ENCODE data around the gene SLC47A2.

The SLC47A2 gene

DNA sequence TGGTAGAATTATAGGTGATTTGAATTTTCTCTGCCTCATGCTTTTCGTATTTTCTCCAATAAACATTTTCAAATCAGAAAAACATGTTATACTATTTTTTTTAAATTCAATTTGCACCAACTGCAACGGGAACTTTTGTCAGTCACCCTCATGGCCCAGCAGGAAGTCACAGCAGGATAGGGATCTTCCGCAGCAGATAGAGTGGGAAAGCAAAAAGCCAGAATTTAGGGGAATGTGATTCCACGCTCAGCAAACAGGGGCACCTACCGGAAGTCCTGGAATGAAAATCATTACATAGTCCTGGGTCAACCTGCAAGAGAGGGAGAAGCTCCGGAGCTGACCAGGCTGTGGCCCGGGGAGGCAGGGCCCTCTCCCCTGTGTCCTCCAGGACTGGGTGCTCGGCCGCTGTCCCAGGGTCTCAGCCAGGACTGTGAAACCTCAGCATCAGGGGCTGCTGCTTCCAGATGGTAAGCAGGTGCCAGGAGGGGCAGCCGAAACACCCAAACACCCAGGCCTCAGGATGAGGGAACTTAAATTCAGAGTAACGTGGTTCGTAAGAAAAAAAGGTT lies 3.9 kb downstream of the SLC47A2 start:
- H3K9me2 ChIP-seq (replicated peaks; ENCODE audit: low read depth, low read length), result no peaks in the 10 kb centered on the region
- no peak overlapping the region for H2AFZ ChIP-seq (ENCODE audit: low read length)
- H3F3A ChIP-seq (ENCODE audit: low read depth), result no peaks in the 10 kb centered on the region
- no peaks in the 10 kb centered on the region for H3K4me1 ChIP-seq (ENCODE audit: insufficient read depth, low read length, poor library complexity, severe bottlenecking)
- H3K27me3 ChIP-seq (ENCODE audit: insufficient read depth, low read length, poor library complexity, severe bottlenecking), result no peaks in the 10 kb centered on the region
- no peak overlapping the region for H3K4me3 ChIP-seq (ENCODE audit: low read length, poor library complexity, severe bottlenecking)
- no peak overlapping the region for H3K4me2 ChIP-seq (ENCODE audit: low read depth, low read length, poor library complexity, severe bottlenecking)
- no peak overlapping the region for H3K9ac ChIP-seq (ENCODE audit: low read depth, low read length, poor library complexity, severe bottlenecking)
- H3K79me2 ChIP-seq (ENCODE audit: insufficient read depth, low read length), result no peaks in the 10 kb centered on the region
- TF ChIP-seq EZH2phosphoT487 (IDR thresholded peaks at IDR 0.05; ENCODE audit: borderline replicate concordance), result no peak
- TF ChIP-seq, protein P1, sequence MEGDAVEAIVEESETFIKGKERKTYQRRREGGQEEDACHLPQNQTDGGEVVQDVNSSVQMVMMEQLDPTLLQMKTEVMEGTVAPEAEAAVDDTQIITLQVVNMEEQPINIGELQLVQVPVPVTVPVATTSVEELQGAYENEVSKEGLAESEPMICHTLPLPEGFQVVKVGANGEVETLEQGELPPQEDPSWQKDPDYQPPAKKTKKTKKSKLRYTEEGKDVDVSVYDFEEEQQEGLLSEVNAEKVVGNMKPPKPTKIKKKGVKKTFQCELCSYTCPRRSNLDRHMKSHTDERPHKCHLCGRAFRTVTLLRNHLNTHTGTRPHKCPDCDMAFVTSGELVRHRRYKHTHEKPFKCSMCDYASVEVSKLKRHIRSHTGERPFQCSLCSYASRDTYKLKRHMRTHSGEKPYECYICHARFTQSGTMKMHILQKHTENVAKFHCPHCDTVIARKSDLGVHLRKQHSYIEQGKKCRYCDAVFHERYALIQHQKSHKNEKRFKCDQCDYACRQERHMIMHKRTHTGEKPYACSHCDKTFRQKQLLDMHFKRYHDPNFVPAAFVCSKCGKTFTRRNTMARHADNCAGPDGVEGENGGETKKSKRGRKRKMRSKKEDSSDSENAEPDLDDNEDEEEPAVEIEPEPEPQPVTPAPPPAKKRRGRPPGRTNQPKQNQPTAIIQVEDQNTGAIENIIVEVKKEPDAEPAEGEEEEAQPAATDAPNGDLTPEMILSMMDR (conservative IDR thresholded peaks at IDR 0.05; ENCODE audit: low read length), result no peak
- no peaks in the 10 kb centered on the region for H3K9me3 ChIP-seq (ENCODE audit: insufficient read depth, low read depth, low read length)
- no peaks in the 10 kb centered on the region for H3K36me3 ChIP-seq (ENCODE audit: insufficient read depth, low read length)
- H4K20me1 ChIP-seq (ENCODE audit: insufficient read depth, low read length, poor library complexity, severe bottlenecking), result no peaks in the 10 kb centered on the region

DNA sequence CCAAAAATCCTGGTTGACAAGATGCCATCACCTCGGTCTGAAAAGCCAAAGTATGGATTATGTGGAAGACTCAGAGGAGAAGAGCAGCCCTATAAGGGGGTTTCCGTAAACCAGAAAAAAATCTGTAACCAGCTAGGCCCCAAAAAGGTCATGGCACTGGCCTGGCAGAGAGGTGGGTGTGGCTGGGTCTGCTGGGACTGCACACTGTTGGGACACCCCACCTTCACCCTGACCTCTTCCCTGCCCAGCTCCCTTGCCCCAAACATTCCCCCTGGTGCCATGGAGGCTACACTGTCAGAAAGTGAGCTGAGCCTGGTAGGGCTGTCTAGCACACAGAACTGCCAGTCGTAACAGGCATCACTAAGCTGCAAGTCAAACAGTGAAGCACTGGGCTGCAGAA lies 6.5 kb downstream of the SLC47A2 start:
- TF ChIP-seq, protein P1 (conservative IDR thresholded peaks at IDR 0.05; ENCODE audit: low read length), result no peak
- no peak for TF ChIP-seq EZH2phosphoT487 (IDR thresholded peaks at IDR 0.05; ENCODE audit: borderline replicate concordance)
- no peaks in the 10 kb centered on the region for H3K79me2 ChIP-seq (ENCODE audit: insufficient read depth, low read length)
- no peaks in the 10 kb centered on the region for H3F3A ChIP-seq (ENCODE audit: low read depth)
- no peaks in the 10 kb centered on the region for H3K27me3 ChIP-seq (ENCODE audit: insufficient read depth, low read length, poor library complexity, severe bottlenecking)
- H2AFZ ChIP-seq (ENCODE audit: low read length), result no peak overlapping the region
- no peak overlapping the region for H3K4me2 ChIP-seq (ENCODE audit: low read depth, low read length, poor library complexity, severe bottlenecking)
- no peaks in the 10 kb centered on the region for H3K9me2 ChIP-seq (replicated peaks; ENCODE audit: low read depth, low read length)
- no peaks in the 10 kb centered on the region for H3K9me3 ChIP-seq (ENCODE audit: insufficient read depth, low read depth, low read length)
- no peak overlapping the region for H3K4me3 ChIP-seq (ENCODE audit: low read length, poor library complexity, severe bottlenecking)
- no peaks in the 10 kb centered on the region for H3K36me3 ChIP-seq (ENCODE audit: insufficient read depth, low read length)
- no peaks in the 10 kb centered on the region for H4K20me1 ChIP-seq (ENCODE audit: insufficient read depth, low read length, poor library complexity, severe bottlenecking)
- no peaks in the 10 kb centered on the region for H3K4me1 ChIP-seq (ENCODE audit: insufficient read depth, low read length, poor library complexity, severe bottlenecking)
- no peak overlapping the region for H3K9ac ChIP-seq (ENCODE audit: low read depth, low read length, poor library complexity, severe bottlenecking)

GRCh38 chr17:19708431-19709175 lies 7.8 kb downstream of the SLC47A2 start:
- H3F3A ChIP-seq (ENCODE audit: low read depth), result no peaks in the 10 kb centered on the region
- H2AFZ ChIP-seq (ENCODE audit: low read length), result no peak overlapping the region
- no peaks in the 10 kb centered on the region for H3K4me1 ChIP-seq (ENCODE audit: insufficient read depth, low read length, poor library complexity, severe bottlenecking)
- H3K4me2 ChIP-seq (ENCODE audit: low read depth, low read length, poor library complexity, severe bottlenecking), result no peak overlapping the region
- H3K9ac ChIP-seq (ENCODE audit: low read depth, low read length, poor library complexity, severe bottlenecking), result no peak overlapping the region
- TF ChIP-seq EZH2phosphoT487 (IDR thresholded peaks at IDR 0.05; ENCODE audit: borderline replicate concordance), result no peak
- TF ChIP-seq, protein P1 (conservative IDR thresholded peaks at IDR 0.05; ENCODE audit: low read length), result no peak
- H3K79me2 ChIP-seq (ENCODE audit: insufficient read depth, low read length), result no peaks in the 10 kb centered on the region
- no peaks in the 10 kb centered on the region for H4K20me1 ChIP-seq (ENCODE audit: insufficient read depth, low read length, poor library complexity, severe bottlenecking)
- H3K36me3 ChIP-seq (ENCODE audit: insufficient read depth, low read length), result no peaks in the 10 kb centered on the region
- H3K9me3 ChIP-seq (ENCODE audit: insufficient read depth, low read depth, low read length), result no peaks in the 10 kb centered on the region
- no peaks in the 10 kb centered on the region for H3K27me3 ChIP-seq (ENCODE audit: insufficient read depth, low read length, poor library complexity, severe bottlenecking)
- no peaks in the 10 kb centered on the region for H3K9me2 ChIP-seq (replicated peaks; ENCODE audit: low read depth, low read length)
- H3K4me3 ChIP-seq (ENCODE audit: low read length, poor library complexity, severe bottlenecking), result no peak overlapping the region

Measured in Loucy (cell line).